Stimulated activated CD8-positive, alpha-beta memory T cell treated with anti-CD3 and anti-CD28 coated beads, Interleukin-15, amount 100 ng/mL, for 24 hours (primary cell): ENCODE data around the gene MYCBP.
"Not testable (repeated sequence)": the region's sequence is repeated elsewhere in the genome, so short reads cannot be mapped to it uniquely, and the experiment has no call there.

Source experiments
- DNase-seq: peaks from one replicate; pipeline ENCODE4 v3.0.0-alpha.2; 2020; ENCODE audit warnings: low read depth

Gene MYCBP

GRCh38 chr1:38873027-38873969, at the start of gene MYCBP:
Gene MYCBP (minus strand): TSS chr1:38873348. CDS start chr1:38873305, 43 bp downstream.
- DNase-seq, result peak; percentile 91

DNA sequence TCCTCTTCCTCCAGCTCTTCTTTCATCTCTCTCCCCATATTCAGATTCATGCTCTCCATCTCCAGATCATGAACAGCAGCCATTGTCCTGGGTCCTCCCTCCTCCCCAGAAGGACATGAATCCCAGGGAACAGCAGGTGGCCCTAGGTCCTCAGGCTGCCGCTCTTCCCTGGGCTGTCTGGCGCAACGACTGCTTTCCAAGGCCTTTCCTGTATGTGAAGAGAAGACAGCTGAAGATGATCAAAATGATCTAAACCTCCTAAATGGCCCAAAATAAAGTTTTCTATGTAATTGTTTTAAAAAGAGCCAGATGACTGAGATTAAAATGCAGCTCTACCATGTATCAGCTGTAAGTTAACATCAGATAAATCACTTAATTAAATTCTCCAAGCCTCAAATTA, 46.0 kb upstream of the MYCBP start:
- DNase-seq, result no peak

DNA sequence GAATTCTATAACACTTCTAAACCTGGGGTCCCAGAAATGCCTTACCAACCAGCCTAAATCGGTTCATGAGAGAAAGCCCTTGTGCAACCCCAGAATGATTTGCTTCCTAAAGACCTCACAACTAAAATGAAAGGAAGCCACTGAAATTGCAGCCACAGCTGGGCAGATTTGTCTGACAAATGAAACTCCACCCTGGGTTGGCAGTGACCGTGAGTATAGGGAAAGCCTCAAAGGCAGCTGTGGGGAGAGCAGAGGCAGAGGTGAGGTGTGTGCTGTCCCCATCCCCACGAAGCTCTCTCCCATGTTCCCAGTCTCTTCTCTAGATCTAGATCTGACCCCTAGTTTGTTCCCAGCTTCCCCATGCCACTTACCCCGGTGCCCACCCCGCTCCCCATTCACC, 45.4 kb upstream of the MYCBP start:
- DNase-seq, result no peak

DNA sequence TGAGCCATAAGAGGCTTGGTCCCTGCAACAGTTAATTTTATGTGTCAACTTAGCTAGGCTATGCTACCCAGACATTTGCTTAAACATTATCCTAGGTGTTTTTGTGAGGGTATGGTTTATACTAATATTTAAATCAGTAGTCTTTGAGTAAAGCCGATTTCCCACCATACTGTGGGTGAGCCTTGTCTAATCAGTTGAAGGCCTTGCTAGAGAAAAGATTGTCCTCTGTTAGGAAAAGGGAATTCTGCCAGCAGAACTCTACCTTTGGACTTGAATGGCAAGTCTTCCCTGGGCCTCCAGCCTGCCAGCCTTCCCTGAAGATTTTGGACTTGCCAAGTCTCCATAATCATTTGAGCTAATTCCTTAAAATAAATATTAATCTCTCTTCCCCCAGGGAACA, 44.6 kb upstream of the MYCBP start:
- DNase-seq, result no peak

DNA sequence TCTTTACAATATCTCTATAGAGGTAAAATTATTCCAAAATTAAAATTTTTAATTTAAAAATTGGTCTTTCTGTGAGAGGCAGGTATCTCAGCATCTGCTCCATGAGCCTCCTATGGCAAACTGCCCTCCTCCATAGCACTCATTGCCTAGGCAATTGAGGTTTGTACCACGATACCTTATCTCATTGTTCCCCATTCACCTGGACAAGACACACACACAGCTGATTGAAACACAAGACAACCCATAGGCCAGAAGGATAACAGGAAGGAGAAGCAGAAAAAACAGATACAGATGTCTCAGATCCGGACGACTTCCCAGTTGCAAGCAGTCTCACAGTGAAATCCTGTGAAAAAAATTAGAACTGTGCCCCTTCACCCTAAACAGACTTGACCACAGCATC, 44.2 kb upstream of the MYCBP start:
- no peak for DNase-seq

GRCh38 chr1:38915352-38915948, 42.3 kb upstream of the MYCBP start:
- DNase-seq, result no peak

GRCh38 chr1:38914908-38915307, 41.8 kb upstream of the MYCBP start:
- not testable (repeated sequence) for DNase-seq

- no peak for DNase-seq
These were observed 35.7 kb upstream of the MYCBP start for GRCh38 chr1:38908821-38909220.

DNA sequence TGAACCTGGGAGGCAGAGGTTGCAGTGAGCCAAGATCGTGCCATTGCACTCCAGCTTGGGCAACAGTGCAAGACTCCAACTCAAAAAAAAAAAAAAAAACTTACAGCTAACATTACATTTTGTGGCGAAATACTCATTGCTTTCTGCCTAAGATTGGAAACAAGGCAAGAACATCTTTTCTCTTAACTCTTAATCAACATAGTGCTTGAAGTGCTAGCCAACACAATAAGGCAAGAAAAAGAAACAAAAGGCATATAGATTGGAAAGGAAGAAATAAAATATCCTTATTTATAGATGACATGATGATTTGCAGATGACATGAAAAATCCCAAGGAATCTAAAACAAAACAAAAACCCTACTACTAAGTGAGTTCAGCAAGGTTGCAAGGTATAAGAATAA, 32.8 kb upstream of the MYCBP start:
- no peak for DNase-seq

- DNase-seq, result no peak
These were observed 26.4 kb upstream of the MYCBP start for GRCh38 chr1:38899560-38899959.

- DNase-seq, result no peak
These were observed 25.6 kb upstream of the MYCBP start for GRCh38 chr1:38898653-38899230.

GRCh38 chr1:38896169-38896568, 23.0 kb upstream of the MYCBP start:
- DNase-seq, result no peak

- DNase-seq, result no peak
These were observed 19.8 kb upstream of the MYCBP start for GRCh38 chr1:38892976-38893375.

- DNase-seq, result no peak
These were observed 18.6 kb upstream of the MYCBP start for GRCh38 chr1:38891753-38892152.

DNA sequence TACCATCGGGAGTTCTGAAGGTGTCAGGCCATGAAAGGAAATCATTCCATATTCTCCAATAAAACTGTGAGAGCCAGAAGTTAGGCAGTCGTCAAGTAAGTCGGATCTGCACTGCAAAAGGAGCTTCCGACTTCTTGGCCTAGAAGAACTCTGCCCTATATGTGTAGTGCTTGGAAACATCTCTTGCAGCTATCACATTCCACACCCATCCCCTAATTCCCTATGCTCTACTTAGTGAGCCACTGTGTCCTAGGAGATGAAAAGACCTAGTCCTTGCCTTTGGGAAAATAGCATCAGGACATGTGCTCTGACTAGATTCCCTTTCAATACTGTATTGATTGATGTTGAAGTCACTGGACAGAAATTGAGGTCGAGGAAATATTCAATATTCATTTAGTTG, 16.4 kb upstream of the MYCBP start:
- no peak for DNase-seq

GRCh38 chr1:38888423-38889333, 15.5 kb upstream of the MYCBP start:
- DNase-seq, result no peak

DNA sequence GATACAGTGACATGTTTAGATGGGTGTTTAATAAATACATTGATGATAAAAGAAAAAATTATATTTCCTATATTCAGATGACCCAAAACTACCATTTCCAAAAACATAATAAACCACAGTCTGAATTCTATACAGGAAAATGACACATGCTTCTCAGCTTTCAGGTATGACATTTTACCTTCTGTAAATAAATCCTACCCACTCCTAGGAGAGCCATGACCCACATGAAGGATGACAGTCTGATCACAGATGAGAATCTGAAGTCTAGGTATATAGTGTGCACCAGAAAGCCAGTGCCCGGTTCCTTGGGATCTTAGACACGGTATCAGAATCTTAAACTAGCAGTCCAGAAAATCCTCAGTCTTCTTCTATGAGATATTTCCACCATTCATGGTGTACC, 11.9 kb upstream of the MYCBP start:
- no peak for DNase-seq

DNA sequence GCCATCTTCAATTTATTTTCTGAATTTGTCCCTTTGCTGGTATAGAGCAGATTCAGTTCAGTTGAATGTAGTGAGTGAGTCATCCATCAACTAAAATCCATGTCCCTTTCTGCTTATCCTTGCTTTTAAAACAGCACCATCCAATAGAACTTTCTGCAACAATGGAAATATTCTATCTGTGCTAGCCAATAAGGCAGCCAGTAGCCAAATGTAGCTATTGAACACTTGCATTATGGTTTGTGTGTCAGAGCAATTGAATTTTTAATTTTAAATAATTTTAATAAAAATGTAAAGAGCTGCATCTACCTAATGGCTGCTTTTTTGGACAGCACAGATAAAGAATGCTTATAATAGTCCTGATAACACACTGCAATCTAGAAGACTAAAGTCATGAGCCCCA, 8.3 kb upstream of the MYCBP start, which contains the start of gene GJA9:
TSS of gene GJA9 (minus strand) at position 101 of the 400 bp plus-strand sequence. CDS start 5,489 bp downstream, outside the sequence.
- DNase-seq, result no peak

DNA sequence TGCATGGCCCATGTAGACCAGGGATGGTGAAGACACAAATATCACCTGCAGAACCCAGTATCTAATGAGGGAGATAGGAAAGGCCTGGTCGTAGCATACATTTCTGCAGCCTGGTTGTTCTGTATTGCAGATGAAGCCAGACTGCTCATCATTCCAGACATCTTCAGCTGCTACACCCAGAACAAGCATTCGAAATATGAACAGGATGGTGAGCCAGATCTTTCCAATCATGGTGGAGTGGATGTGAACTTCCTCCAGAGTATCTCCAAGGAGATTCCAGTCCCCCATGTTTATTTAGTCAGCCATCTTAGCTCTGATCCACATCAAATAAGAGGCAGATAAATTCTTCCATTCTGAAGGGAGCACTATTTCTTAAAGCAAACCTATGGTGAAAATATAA, 2.7 kb upstream of the MYCBP start:
- no peak for DNase-seq

GRCh38 chr1:38872401-38873026, 634 bp downstream of the MYCBP start:
- DNase-seq, result no peak

- DNase-seq, result no peak
These were observed 2.2 kb downstream of the MYCBP start for GRCh38 chr1:38870996-38871395.
